Activated T-cell treated with anti-CD3 and anti-CD28 coated beads, Interleukin-2, amount 50 U/mL, for 48 hours (primary cell): ENCODE results near the gene SIVA1.

Experiments
- DNase-seq, 2 experiments: peaks; one replicate each; pipeline ENCODE4 v3.0.0-alpha.2; 2020

SIVA1 gene

DNA sequence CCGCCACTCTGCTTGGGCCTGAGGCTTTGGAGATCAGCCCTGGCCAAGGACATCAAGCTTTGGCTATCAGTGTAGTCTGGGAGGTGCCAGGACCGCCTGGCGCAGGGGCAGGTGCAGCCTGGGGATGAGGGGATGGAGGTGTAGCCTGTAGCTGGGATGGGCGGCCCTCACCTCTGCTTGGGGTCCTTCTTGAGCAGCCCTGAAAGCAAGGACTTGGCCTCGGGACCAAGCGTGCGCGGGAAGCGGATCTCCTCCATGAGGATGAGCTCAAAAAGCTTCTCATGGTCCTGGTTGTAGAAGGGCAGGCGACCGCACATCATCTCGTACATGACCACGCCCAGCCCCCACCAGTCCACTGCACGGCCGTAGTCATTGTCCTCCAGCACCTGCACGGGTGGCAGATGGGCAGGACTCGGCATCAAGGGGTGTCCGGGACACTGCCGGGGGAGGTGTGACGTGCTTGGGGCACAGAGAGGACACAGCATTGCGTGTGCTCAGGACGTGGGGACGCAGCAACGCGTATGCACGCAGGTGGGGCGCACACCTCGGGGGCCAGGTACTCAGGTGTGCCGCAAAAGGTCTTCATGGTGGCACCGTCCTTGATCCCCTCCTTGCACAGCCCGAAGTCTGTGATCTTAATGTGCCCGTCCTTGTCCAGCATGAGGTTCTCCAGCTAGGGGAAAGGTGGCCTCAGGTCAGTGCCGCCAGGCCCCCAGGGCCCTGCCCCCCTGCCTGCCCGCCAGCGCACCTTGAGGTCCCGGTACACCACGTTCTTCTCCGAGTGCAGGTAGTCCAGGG lies 20.0 kb downstream of the SIVA1 start:
- DNase-seq = no peak

- DNase-seq = no peak
Observed at GRCh38 chr14:104773505-104774452, 20.8 kb downstream of the SIVA1 start.

DNA sequence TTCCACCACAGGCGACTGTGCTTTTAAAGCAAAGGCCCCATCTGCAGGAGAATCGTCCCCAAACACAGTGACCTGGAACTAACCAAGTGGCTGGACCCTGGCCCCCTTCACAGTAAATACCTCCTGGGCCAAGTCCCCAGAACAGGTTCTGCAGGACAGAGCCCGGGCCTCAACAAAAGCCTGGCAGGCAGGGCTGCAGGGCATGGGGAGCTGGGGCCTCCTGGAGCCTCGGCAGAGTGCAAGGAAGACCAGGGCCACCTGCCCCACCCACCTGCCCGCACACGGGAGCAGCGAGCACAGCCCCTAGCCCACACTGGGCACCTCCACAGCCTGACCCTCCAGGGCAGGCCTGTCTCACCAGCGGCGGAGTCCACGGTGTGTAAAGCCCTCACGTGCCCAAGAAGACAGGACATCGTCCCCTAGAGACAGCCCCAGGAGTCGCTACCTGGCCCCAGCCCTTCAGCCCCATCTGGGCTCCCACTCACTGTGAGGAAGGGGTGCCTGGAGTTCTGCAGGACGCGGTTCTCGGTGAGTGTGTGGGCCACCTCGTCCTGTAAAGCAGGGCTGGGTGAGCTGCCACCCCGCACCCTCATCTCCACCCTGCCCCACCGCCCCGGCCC lies 21.6 kb downstream of the SIVA1 start:
- DNase-seq = no peak

- no peak for DNase-seq
Observed at GRCh38 chr14:104775073-104775489, 22.1 kb downstream of the SIVA1 start.

DNA sequence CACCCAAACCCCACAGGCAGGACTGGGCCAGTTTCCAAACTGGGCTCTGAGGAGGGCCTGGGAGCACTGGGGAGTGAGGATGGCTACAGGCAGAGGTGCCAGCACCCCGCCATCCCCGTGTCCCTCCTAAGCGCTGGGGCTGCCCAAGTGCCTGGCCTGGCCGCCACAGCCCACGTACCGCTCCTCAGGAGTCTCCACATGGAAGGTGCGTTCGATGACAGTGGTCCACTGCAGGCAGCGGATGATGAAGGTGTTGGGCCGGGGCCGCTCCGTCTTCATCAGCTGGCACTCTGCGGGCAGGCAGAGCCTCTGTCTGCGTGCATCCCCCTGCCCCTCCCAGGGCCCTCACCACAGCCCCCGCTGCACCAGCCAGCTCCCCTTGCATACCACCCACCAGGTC lies 23.5 kb downstream of the SIVA1 start:
- no peak for DNase-seq

DNA sequence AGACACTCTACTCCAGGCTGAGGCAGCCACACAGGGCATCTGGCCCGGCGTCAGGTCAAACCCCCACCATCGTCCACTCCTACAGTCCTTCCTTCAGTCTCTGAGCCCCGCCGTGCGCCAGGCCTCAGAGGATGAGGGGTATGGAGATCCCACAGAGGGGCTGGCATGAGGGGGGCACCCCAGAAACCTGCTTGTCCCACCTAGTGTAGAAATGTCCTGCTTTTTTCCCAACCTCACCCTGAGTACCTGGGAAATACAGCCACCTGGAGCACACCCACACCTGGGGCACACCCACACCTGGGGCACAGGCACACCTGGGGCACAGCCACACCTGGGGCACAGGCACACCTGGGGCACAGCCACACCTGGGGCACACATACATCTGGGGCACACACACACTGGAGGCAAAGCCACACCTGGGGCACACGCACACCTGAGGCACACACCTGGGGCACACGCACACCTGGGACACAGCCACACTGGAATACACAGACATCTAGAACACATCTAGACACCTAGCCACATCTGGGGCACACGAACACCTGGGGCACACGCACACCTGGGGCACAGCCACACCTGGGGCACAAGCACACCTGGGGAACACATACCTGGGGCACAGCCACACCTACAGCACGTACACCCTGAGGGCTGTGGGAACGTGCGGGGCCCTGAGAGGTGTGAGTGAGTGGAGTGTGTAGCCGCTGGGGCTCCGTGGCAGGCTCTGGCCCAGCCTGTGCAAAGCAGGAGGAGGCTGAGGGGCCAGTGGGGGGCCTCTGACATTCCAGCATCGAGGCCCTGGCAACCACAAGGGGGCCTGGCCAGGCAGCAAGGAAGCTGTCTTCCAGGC lies 24.2 kb downstream of the SIVA1 start:
- no peak for DNase-seq

GRCh38 chr14:104777808-104778249 lies 24.9 kb downstream of the SIVA1 start:
- DNase-seq = no peak

- DNase-seq = no peak
Observed at GRCh38 chr14:104778694-104779331, 25.9 kb downstream of the SIVA1 start.

GRCh38 chr14:104779776-104780512 lies 27.0 kb downstream of the SIVA1 start:
- no peak for DNase-seq

DNA sequence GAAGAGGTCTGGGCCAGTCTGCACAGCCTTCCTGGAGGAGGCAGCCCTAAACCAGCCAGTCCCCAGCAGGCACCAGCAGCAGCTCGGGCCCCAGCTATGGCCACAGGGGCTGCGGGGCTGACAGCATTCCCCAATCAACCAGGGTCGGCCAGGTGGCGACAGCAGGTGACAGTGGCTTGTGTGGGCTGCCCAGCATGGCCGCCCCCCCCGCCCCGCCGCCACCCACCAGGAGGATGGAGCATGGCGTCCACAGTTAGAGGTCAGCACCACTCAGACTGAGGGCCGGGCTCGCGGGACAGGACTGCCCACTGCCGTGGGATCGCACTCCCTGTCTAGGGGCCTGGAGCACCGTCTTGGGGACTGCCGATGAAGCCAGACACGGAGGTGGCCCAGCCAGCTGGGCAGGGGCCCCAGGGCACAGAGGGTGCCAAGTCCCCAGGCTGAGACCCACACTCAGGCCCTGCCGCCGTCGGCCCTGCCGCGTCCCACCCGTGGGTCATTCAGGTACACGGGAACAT lies 27.6 kb downstream of the SIVA1 start:
- no peak for DNase-seq

DNA sequence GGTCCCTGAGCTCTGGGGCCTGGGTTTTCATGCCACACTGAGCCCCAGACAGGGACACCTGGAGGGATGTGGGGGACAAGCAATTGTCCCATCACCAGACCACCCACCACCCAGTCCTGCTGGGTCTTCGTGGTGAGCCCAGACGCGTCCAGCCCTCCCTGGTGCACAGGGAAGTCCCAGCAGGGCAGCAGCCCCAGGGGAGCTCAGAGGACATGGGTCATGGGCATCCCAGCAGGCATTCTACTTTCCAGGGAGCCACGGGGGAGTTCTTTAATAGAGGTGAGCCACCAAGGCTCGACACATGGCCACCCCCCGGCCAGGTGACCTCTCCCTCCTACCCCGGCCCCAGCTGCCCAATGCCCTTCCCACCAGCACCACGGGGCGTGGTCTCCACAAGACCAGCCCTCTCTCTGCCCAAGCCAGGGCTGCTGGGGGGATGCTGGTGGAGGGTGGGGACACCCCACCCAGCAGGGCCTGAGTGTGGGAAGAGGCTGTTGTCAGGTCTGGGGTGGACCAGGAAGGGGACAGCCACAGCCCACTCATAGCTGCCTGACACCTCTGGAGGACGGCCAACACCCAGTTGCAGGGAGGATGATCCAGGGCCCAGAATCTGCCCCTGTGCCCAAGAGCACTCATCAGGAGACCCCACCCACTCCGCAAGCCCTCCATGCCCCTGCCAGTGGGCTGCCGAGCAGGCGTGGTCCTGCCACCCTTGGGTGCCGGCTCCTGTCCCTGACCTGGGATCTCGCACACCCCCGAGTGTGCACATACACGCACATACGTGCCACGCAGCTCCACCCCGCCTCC lies 28.5 kb downstream of the SIVA1 start:
- no peak for DNase-seq

DNA sequence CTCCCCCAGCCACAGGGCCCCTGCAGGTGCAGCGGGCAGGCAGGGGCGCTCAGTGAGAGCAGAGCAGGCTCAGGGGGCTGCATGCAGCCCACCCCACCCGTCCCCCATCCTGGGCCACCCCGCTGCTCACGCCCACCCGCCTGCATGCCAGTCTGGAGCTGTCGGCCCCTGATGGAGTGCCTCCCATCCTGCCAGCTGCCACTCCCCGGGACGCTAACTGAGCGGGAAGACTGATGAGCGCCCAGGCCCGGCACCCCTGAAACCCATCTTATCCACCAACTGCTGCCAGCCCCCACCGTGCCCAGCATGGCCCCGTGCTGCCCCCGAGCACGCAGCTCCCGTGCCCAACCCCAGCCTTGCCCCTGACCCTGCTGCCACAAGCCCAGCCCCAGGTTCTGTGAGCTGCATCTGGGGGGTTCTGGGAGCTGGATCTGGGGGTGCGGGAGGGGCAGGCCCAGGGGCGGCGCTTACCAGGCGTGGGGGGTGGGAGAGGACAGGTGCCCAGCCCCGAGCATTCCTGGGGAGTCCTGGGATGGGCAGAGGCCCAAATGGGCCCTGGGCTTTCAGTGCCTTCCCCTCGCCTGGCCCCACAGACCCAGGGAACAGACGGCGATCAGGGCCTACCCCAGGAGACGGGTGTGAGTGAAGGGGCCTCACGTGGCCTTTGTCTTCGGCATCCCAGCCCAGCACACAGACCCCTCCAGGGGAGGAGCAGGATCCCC lies 29.3 kb downstream of the SIVA1 start:
- no peak for DNase-seq

DNA sequence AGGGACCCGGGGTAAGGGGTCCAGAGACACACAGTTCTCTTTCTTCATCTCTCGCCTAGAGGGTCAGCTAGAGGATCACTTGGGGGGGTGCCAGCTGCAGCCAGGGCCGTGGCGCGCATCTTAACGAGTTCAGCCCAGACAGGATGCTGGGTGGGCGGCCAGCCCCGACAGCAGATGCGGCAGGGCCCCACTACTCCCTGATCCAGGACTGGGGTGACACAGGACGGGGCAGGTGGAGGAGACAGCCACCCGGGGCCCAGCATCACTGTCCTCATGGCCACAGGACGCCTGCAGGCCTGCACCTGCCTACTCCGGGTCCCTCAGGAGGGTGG lies 29.8 kb downstream of the SIVA1 start:
- DNase-seq = no peak

- DNase-seq = no peak
Observed at GRCh38 chr14:104783484-104784217, 30.7 kb downstream of the SIVA1 start.

DNA sequence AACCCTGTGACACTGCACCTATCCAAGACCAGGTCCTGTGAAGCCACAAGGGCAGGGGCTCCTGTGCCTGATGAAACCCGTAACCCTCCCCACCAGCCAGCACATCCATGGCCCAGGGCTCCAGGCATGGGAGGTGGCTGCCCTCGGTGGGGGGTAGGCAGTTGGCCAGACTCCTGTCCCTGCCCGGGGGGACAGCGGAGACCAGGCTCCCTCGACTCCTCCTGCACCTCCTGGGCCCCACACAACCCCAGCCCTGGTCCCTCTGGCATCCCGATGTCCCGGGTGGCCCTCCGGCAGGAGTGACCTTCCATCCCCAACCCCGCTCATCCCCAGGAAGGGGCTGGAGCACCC lies 31.2 kb downstream of the SIVA1 start:
- DNase-seq = no peak

GRCh38 chr14:104784846-104785707 lies 32.1 kb downstream of the SIVA1 start:
- no peak for DNase-seq

DNA sequence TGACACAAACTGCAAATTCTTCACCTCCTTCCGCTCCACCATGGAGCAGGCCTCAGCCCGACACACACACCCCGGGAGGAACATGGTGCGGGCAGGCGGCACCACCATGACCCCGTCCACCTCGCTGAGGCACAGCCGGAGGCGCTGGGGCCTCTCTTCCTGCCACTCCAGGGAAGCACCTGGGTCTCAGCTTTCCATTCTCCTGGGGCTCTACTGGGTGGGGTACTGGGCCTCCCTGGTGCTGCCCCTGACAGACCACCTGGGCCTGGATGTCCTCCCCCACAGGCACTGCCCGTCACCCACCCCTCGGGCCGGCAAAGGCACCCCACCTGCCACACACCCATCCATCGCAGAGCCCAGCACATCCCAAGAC lies 32.7 kb downstream of the SIVA1 start:
- DNase-seq = no peak

DNA sequence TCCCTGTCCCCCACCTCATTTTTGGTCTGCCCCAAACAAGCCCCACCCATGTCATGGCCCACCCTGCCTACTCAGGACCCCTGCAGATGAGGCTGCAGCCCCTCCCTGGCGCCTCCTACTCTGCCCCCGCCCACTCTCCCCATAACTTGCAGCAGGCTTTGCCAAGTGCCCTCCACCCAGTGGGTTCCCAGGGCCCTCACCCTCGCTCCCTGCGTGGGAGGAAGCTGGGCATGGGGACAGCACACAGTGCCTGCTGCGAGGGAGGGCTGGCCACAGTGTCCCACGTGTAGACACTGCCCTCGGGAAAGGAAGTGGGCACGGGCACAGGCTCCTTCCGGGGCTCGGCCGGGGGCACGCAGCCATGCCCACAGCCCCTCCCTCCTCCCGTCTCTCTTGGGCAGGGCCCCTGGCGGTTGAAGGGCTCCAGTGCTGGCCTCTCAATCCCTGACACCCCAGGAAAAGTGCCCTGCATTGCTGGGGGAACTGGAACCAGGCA lies 33.2 kb downstream of the SIVA1 start:
- no peak for DNase-seq
